HG02981 (cell line): ENCODE data around the gene STX3.
"Not testable (repeated sequence)": the region's sequence is repeated elsewhere in the genome, so short reads cannot be mapped to it uniquely, and the experiment has no call there.

Experiments used
- ATAC-seq: cut with Tn5 transposase; IDR thresholded peaks from one replicate; pipeline ENCODE4 v1.9.1; 2021; ENCODE audit warnings: mild to moderate bottlenecking, moderate library complexity; ENCODE audit not compliant: unreplicated experiment

Gene STX3

DNA sequence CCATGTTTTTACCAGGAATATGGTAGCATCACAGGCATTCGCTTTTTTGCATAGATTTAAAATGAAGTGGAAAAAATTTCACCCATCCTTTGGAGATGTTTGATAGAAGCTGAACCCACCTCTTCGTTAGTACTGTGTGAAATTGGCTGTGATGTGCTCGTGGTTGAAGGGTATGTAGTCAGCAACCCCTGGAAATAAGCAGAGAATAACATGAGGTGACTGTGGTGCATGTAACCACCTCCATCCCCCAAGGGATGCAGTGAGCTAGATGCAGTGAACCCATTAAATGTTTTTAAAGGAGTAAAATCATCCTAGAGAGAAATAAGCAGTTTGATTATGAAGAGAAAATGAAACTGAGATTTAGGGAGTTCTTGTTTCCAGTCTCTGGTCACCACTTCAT, 74.2 kb downstream of the STX3 start:
- ATAC-seq, result no peak

DNA sequence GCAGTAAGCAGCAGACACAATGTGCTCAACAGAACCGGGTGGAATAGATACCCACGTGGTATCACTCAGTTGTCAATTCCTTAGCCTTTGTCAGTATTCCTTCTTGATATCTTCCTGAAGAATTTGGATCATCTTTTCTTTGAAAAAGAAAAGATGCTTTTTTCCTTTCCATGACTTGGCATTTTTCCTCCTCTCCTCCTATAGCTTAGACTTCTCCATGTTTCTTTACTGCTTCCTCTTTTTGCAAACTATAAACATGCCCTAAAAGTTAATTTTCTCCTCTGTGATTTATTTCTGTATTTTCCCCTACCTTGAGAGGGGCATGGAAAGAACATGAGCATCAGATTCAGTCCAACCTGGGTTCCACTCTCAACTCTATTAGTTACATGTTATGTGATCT, 78.4 kb downstream of the STX3 start:
- ATAC-seq, result no peak

DNA sequence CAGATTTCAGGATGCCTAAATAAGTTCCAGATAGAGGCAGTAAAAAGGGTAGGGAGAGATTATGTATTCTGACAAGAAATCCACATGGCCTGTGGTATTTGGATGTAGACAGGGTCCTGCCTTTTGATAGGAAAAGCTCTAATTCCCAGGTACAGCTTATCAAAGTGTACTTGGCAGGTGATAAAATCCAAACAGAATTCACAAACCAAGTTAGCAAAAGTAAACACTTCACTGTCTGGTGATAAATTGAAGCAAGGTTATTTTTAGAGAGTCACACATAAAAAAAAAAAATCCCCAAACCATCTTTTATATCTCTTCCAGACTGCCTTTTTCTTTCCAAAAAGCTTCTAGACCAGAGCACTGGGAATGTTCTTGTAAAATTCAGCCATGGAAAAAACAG, 84.4 kb downstream of the STX3 start:
- ATAC-seq, result no peak

DNA sequence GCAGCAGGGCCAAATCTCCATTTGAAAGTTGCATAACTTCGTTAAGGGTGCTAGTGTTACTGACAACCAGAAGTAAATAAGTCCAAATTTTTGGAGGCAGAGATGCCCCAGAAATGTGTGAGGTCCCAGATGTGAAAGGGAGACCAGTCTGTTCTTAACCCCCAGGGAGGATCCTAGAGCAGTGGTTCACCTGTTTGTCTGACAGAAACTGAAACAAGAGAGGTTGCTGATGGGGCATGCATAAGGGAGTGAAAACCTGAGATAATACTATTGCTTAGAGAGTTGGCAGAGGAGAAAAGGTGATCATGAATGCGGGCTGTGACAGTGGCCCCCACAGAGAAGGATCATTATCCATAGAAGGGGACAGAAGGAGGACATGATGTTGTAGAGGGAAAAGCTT, 86.3 kb downstream of the STX3 start:
- ATAC-seq, result no peak

DNA sequence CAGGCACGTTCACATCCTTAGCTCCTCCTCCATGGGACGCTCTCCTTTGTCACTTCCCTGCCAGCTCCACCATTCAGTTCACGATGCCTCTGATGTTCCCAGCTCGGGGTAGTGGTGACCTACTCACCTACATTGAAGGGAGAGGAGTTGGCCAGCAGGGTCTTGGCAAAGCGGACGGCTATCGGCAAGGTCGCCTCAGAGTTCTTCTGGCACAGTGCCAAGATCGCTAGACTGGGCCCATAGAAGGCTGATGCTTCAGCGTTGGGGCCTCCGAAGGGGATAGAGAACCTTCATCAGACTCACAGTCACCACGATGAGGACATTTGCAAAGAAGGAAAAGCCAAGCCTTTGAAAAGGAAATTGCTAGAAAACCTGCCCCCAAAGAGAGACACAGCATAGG, 87.1 kb downstream of the STX3 start:
- no peak for ATAC-seq

DNA sequence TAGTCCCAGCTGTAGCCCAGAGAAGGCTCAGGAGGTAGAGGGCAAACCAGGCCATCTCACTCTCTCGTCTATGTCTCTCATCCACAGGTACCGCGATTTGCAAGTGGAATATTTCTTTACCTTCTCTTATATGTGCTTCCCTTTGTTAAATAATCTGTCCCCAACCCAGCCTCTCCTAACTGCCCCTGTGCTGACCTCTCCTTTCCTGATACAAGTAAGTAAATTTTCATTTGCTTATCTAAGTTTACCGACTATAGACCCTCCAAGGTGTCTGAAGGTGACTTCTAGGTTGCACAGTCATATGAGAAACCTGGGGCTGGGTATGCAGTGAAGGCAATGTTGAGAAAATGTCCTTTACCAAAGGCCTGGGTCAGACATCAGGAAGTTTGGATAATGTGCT, 90.2 kb downstream of the STX3 start, which contains the start of gene CBLIF:
CBLIF (minus strand) TSS at position 101 of the 400 bp plus-strand sequence; CDS start at position 55, 46 bp downstream.
- ATAC-seq, result no peak

DNA sequence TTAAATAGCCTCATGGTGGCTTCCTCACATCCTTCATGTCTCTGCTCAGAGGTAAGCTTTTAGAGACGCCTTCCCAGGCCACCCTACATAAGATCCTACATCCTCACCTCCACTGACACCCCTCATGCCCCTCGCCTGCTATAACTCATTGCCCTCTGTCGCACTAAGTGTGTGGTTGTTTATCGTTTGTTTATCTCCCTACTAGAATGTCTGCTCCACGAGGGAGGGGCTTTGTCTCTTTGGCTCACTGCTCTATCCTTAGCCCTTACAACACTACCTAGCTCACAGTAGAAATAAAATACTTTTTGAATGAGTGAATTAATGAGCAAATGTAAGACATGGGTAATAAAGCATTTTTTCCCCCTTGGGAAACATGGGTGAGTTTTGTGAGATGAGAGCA, 91.4 kb downstream of the STX3 start:
- ATAC-seq, result no peak

DNA sequence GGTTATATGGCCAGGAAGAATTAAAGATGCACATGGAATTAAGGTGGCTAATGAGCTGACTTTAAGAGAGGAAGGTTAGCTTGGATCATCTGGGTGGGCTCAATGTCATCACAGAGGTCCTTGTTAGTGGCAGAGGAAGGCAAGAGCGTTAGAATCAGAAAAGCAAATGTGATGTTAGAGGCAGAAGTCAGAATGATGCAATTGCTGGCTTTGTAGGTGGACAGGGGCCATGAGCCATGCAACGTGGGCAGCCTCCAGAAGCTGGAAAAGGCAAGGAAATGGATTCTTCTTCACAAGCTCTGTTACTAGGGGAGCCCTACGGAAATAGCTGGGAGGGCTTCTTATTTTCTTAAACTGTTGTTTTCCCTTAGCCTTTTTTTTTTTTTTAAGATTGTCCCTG, 92.5 kb downstream of the STX3 start:
- no peak for ATAC-seq

DNA sequence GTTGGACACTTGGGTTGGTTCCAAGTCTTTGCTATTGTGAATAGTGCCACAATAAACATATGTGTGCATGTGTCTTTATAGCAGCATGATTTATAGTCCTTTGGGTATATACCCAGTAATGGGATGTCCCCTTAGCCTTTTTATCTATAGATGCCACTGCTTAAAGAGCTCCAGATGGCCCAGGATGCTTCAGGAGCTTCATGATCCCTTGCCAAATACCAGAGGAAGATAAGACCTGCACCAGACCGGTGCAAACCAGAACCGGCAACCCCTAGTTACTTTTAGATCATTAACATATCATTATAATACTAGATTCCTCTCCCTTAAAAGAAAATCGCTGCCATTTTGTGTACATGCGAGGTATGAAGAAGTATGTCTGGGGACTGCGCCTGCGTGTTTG, 93.3 kb downstream of the STX3 start:
- not testable (repeated sequence) for ATAC-seq

DNA sequence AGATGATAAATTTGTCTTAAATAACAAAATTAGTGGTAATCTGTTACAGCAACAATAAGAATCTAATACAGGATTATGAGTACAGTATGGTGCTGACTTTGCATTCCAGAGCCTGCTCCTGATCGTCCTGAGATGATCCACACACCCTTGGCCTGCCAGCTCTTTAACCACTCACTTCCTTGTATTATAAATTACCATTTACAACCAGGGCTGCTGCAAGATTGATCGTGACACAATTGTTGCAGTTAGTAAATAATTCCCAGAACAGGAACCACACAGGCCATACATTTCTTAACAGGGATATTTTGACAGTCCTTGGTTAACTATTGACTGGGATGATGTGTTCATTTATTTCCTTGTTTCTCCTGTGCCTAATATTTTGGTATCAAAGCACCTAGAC, 94.0 kb downstream of the STX3 start:
- no peak for ATAC-seq

DNA sequence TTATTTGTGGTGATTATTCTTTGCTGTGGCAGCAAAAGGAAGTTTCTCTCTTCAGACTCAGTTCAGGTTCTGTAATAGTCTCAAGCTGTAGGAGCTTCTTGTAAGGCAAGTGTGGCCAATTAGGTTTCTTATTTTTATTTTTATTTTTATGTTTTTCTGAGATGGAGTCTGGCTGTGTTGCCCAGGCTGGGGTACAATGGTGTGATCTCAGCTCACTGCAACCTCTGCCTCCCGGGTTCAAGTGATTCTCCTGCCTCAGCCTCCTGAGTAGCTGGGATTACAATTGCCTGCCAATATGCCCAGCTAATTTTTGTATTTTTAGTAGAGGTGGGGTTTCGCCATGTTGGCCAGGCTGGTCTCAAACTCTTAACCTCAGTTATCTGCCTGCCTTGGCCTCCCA, 94.4 kb downstream of the STX3 start:
- not testable (repeated sequence) for ATAC-seq

DNA sequence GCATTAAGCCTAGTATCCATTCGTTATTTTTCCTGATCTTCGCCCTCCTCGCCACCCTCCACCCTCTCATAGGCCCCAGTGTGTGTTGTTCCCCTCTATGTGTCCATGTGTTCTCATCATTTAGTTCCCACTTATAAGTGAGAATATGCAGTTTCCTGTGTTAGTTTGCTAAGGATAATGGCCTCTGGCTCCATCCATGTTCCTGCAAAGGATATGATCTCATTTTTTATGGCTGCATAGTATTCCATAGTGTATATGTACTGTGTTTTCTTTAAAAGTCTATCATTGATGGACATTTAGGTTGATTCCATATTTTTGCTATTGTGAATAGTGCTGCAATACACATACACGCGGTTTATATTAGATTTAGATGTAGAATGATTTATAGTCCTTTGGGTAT, 96.2 kb downstream of the STX3 start:
- not testable (repeated sequence) for ATAC-seq

DNA sequence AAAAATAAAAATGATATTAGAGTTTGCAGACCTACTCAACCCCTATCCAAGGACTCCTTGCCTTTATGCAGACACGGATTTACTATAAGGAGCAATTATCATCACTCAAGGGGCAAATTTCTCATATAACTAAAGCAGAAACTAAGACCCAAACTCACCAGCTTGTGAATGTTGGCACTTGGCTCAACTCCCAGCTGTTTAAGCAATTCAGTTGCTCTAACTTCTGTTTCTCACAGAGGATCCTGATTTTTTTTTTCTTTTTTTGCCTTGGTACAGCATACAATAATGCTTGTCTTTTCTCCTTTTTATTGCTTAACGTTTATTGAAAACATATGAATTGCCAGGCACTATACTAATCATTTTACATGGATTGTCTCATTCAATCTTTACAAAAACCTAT, 99.7 kb downstream of the STX3 start:
- no peak for ATAC-seq
